Measurements from ENCODE around the gene GTSE1. TPM values are rescaled to one million over a fixed set of nuclear protein-coding genes. Genes with fewer than 3 reads are reported as not detected.

GTSE1 gene
- total and polyA plus RNA-seq, 2 donors (not counting 1 experiment from before 2014, with no cell fraction given): 0.17 to 0.39 TPM

DNA sequence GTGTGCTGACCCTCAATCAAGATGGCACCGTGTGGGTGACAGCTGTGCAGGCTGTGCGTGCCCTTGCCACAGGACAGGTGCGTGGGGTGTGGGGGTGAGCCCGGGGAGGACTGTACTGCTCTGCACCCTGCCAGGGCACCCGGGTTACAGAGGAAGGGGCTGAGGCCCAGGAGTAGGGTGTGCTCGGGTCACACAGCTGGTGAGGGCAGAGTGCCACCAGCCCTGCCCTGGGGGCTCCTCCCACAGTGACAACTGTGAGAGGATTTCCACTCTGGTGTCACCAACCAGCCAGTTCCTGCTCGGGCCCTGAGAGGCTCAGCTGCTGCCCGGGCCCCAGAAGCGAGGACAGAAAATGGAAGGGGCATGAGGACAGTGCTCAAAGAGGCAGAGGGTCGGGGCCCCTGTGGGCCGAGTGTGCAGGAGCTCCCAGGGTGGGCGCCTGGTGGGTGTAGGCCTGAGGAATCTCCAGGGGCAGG lies 59.4 kb downstream of the GTSE1 start:
- intact Hi-C loops (cut with micrococcal nuclease): loop anchor here (1.0 to 10.0 kb wide), 2 partner anchors 186 to 329 kb away; no protein-coding TSS in a partner anchor
- Mint-ChIP-seq H3K9me3 (ENCODE audit: insufficient read depth) (no peaks in the 10 kb centered on the region), H3K4me1 (peaks cover 10% of the 10 kb centered on the region), H3K27me3 (no peaks in the 10 kb centered on the region), H3K27ac (no peak overlapping the region), H3K4me3 (no peak overlapping the region)
- no peak overlapping the region for H3K4me3 ChIP-seq (ENCODE audit: control extremely low read depth in 1 of 5, extremely low read depth in 1 of 5, insufficient read depth in 1 of 5, low read depth in 2 of 5, low read length in 4 of 5)
- H3K4me1 ChIP-seq (ENCODE audit: control insufficient read depth in 2 of 2, insufficient read depth in 2 of 2, low read length in 2 of 2): peaks cover 0 to 30% of the 10 kb centered on the region in 2 donors
- no peak for ATAC-seq (ENCODE audit: low read depth)
- peaks cover 3 to 67% of the 10 kb centered on the region in 2 experiments for H3K36me3 ChIP-seq (replicated peaks in 1 of 2; ENCODE audit: control extremely low read depth in 1 of 2, control insufficient read depth in 1 of 2, extremely low read depth in 1 of 2, insufficient read depth in 2 of 2, low read length in 1 of 2)
- no peaks in the 10 kb centered on the region for H3K27me3 ChIP-seq (replicated peaks in 1 of 4; ENCODE audit: control extremely low read depth in 1 of 4, control insufficient read depth in 3 of 4, insufficient read depth in 4 of 4, low read length in 3 of 4)
- H3K9me3 ChIP-seq (ENCODE audit: control extremely low read depth in 1 of 3, control insufficient read depth in 2 of 3, insufficient read depth in 1 of 3, low read length in 2 of 3): no peaks in the 10 kb centered on the region
- H2AFZ ChIP-seq (ENCODE audit: insufficient read depth, low read depth, low read length, poor library complexity, severe bottlenecking): no peak overlapping the region
- TF ChIP-seq, protein P1, sequence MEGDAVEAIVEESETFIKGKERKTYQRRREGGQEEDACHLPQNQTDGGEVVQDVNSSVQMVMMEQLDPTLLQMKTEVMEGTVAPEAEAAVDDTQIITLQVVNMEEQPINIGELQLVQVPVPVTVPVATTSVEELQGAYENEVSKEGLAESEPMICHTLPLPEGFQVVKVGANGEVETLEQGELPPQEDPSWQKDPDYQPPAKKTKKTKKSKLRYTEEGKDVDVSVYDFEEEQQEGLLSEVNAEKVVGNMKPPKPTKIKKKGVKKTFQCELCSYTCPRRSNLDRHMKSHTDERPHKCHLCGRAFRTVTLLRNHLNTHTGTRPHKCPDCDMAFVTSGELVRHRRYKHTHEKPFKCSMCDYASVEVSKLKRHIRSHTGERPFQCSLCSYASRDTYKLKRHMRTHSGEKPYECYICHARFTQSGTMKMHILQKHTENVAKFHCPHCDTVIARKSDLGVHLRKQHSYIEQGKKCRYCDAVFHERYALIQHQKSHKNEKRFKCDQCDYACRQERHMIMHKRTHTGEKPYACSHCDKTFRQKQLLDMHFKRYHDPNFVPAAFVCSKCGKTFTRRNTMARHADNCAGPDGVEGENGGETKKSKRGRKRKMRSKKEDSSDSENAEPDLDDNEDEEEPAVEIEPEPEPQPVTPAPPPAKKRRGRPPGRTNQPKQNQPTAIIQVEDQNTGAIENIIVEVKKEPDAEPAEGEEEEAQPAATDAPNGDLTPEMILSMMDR (IDR thresholded peaks at IDR 0.05): no peak
- no peak for TF ChIP-seq EZH2 (IDR thresholded peaks at IDR 0.05; ENCODE audit: borderline replicate concordance, insufficient read depth, low read depth, low read length, poor library complexity, severe bottlenecking)
- DNase-seq: peak; percentile 60
- CTCF ChIA-PET: interaction anchor here (1.0 to 7.6 kb wide), 7 partner anchors 12 to 447 kb away, joined by 3 to 56 read pairs (median 5); no protein-coding TSS in a partner anchor
- H4K20me1 ChIP-seq (ENCODE audit: control insufficient read depth, insufficient read depth, low read length, poor library complexity, severe bottlenecking): peaks cover 50% of the 10 kb centered on the region
- H3K79me2 ChIP-seq (ENCODE audit: control insufficient read depth, insufficient read depth, low read length): no peaks in the 10 kb centered on the region
- POLR2A ChIA-PET: interaction anchor here (0.9 kb wide), 1 partner anchor 186 kb away, joined by 3 read pairs; no protein-coding TSS in a partner anchor
- no peak overlapping the region for H3K27ac ChIP-seq (ENCODE audit: low read length in 2 of 2)
- H3K4me2 ChIP-seq (replicated peaks; ENCODE audit: low read depth, low read length, poor library complexity, severe bottlenecking): no peak overlapping the region
- 65% methylated on average over 11 of the region's 12 CpGs for WGBS (ENCODE audit: insufficient coverage)
- no peak overlapping the region for H3K9ac ChIP-seq (ENCODE audit: low read length)

All from B cell (primary cell).